SK-N-SH treated with all-trans-retinoic acid at 6 μM for 48 hours (cell line): ENCODE measurements around the gene FARP1.

Experiments used
- ATAC-seq: fragments of 200-7000 bp; cut with Tn5 transposase; 3 replicates; pipeline ENCODE4 v1.9.1; 2020; ENCODE audit warnings: mild to moderate bottlenecking, moderate library complexity
- BACH2 ChIP-seq: fragments of 250-450 bp; sonication (Bioruptor Pico); IDR thresholded peaks from 2 replicates; pipeline ENCODE4 v1.9.0; 2021; ENCODE audit warnings: mild to moderate bottlenecking, borderline replicate concordance
- CREB5 ChIP-seq: fragments of 250-450 bp; sonication (Bioruptor Pico); IDR thresholded peaks from 2 replicates; pipeline ENCODE4 v1.5.1; 2020; ENCODE audit warnings: low read depth, mild to moderate bottlenecking, moderate library complexity
- CSDC2 ChIP-seq: fragments of 250-450 bp; sonication (Bioruptor Pico); IDR thresholded peaks from 2 replicates; pipeline ENCODE4 v1.5.0; 2020; ENCODE audit warnings: mild to moderate bottlenecking, moderate library complexity
- CSRNP3 ChIP-seq: fragments of 250-450 bp; sonication (Bioruptor Pico); IDR thresholded peaks from 2 replicates; pipeline ENCODE4 v1.5.1; 2021; ENCODE audit warnings: mild to moderate bottlenecking, moderate library complexity
- ESRRG ChIP-seq: fragments of 250-450 bp; sonication (Bioruptor Pico); IDR thresholded peaks from 2 replicates; pipeline ENCODE4 v1.6.1; 2021; ENCODE audit warnings: mild to moderate bottlenecking
- ISL1 ChIP-seq: fragments of 250-450 bp; sonication (Bioruptor Pico); IDR thresholded peaks from 2 replicates; pipeline ENCODE4 v2.1.2; 2022; ENCODE audit warnings: mild to moderate bottlenecking, moderate library complexity
- OSR1 ChIP-seq: fragments of 250-450 bp; sonication (Bioruptor Pico); IDR thresholded peaks from 2 replicates; pipeline ENCODE4 v1.8.0; 2022; ENCODE audit warnings: moderate library complexity, mild to moderate bottlenecking, inconsistent platforms
- PATZ1 ChIP-seq: fragments of 250-450 bp; sonication (Bioruptor Pico); IDR thresholded peaks from 2 replicates; pipeline ENCODE4 v1.8.0; 2020; ENCODE audit warnings: mild to moderate bottlenecking, moderate library complexity, borderline replicate concordance
- POU6F1 ChIP-seq: fragments of 250-450 bp; sonication (Bioruptor Pico); IDR thresholded peaks from 2 replicates; pipeline ENCODE4 v1.8.0; 2021; ENCODE audit warnings: low read depth, mild to moderate bottlenecking, moderate library complexity, borderline replicate concordance
- PPARA ChIP-seq: fragments of 250-450 bp; sonication (Bioruptor Pico); IDR thresholded peaks from 2 replicates; pipeline ENCODE4 v1.5.0; 2020; ENCODE audit warnings: mild to moderate bottlenecking, borderline replicate concordance
- RARB ChIP-seq: fragments of 250-450 bp; sonication (Bioruptor Pico); IDR thresholded peaks from 2 replicates; pipeline ENCODE4 v1.8.0; 2021; ENCODE audit warnings: mild to moderate bottlenecking, moderate library complexity
- SNAI2 ChIP-seq: fragments of 250-450 bp; sonication (Bioruptor Pico); IDR thresholded peaks from 2 replicates; pipeline ENCODE4 v1.5.0; 2020; ENCODE audit warnings: mild to moderate bottlenecking, moderate library complexity
- TCF4 ChIP-seq: fragments of 250-450 bp; sonication (Bioruptor Pico); IDR thresholded peaks from 2 replicates; pipeline ENCODE4 v1.8.0; 2021; ENCODE audit warnings: mild to moderate bottlenecking, moderate library complexity, borderline replicate concordance
- TOX ChIP-seq: fragments of 250-450 bp; sonication (Bioruptor Pico); IDR thresholded peaks from 2 replicates; pipeline ENCODE4 v1.8.0; 2021; ENCODE audit warnings: mild to moderate bottlenecking, moderate library complexity, borderline replicate concordance
- TSHZ2 ChIP-seq: fragments of 250-450 bp; sonication (Bioruptor Pico); IDR thresholded peaks from 2 replicates; pipeline ENCODE4 v1.5.0; 2020; ENCODE audit warnings: mild to moderate bottlenecking, moderate library complexity
- ZC3H10 ChIP-seq: fragments of 250-450 bp; sonication (Bioruptor Pico); IDR thresholded peaks from 2 replicates; pipeline ENCODE4 v1.5.1; 2021; ENCODE audit warnings: mild to moderate bottlenecking, moderate library complexity
- ZFP3 ChIP-seq: fragments of 250-450 bp; sonication (Bioruptor Pico); IDR thresholded peaks from 2 replicates; pipeline ENCODE4 v1.5.0; 2020; ENCODE audit warnings: mild to moderate bottlenecking, moderate library complexity
- ZNF565 ChIP-seq: fragments of 450-650 bp; formaldehyde crosslinking; conservative IDR thresholded peaks from 2 replicates; pipeline ENCODE4 v1.5.0; 2020; ENCODE audit warnings: low read depth, mild to moderate bottlenecking, moderate library complexity
- ZNF70 ChIP-seq: fragments of 450-650 bp; formaldehyde crosslinking; IDR thresholded peaks from 2 replicates; pipeline ENCODE4 v1.5.0; 2020; ENCODE audit warnings: mild to moderate bottlenecking, moderate library complexity
- ZNF8 ChIP-seq: fragments of 450-650 bp; formaldehyde crosslinking; IDR thresholded peaks from 2 replicates; pipeline ENCODE4 v1.5.0; 2020; ENCODE audit warnings: mild to moderate bottlenecking, moderate library complexity

FARP1 gene

GRCh38 chr13:98111168-98112098 lies 31.5 kb upstream of the FARP1 start:
- no peak for ATAC-seq
- TF ChIP-seq CREB5 (CRISPR knock-in tag), result no peak
- no peak for TF ChIP-seq ESRRG (CRISPR knock-in tag)
- TF ChIP-seq ZNF8 (CRISPR knock-in tag), result no peak
- TF ChIP-seq CSRNP3 (CRISPR knock-in tag), result no peak
- no peak for TF ChIP-seq PATZ1
- no peak for TF ChIP-seq OSR1
- TF ChIP-seq ISL1 (CRISPR knock-in tag), result no peak
- no peak for TF ChIP-seq ZNF565 (CRISPR knock-in tag)

- TF ChIP-seq PPARA (CRISPR knock-in tag) (no peak), RARB (CRISPR knock-in tag) (no peak), CSRNP3 (CRISPR knock-in tag) (no peak), PATZ1 (no peak), CSDC2 (CRISPR knock-in tag) (no peak), TOX (CRISPR knock-in tag) (no peak), ZC3H10 (no peak), ZNF70 (CRISPR knock-in tag) (no peak), BACH2 (CRISPR knock-in tag) (no peak), ZFP3 (CRISPR knock-in tag) (no peak), SNAI2 (CRISPR knock-in tag) (no peak), POU6F1 (CRISPR knock-in tag) (no peak), ESRRG (CRISPR knock-in tag) (no peak), ISL1 (CRISPR knock-in tag) (no peak), TCF4 (CRISPR knock-in tag) (no peak), TSHZ2 (CRISPR knock-in tag) (no peak)
- ATAC-seq, result no peak
Observed at GRCh38 chr13:98112456-98112855, 30.4 kb upstream of the FARP1 start.
